H9 (cell line): ENCODE measurements around the gene GBE1. TPM values are rescaled to one million over a fixed set of nuclear protein-coding genes. Genes with fewer than 3 reads are reported as not detected.
A peak's percentile ranks its signal among the peaks of the same experiment; 100 is the strongest.

ENCODE experiments used
- DNase-seq: peaks from one replicate; pipeline ENCODE4 v3.0.0-alpha.2; 2017
- H2AFZ ChIP-seq: one replicate; pipeline ENCODE4 v1.6.1; 2013; ENCODE audit warnings: mild to moderate bottlenecking, low read length, control low read depth, moderate library complexity
- H2AK5ac ChIP-seq: 2 replicates; pipeline ENCODE4 v1.6.1; 2013; ENCODE audit warnings: low read length, control low read depth, mixed read lengths; ENCODE audit not compliant: insufficient read length
- H2BK120ac ChIP-seq: one replicate; pipeline ENCODE4 v1.6.1; 2013; ENCODE audit warnings: low read depth, mild to moderate bottlenecking, low read length, control low read depth, inconsistent platforms; ENCODE audit not compliant: poor library complexity, severe bottlenecking
- H2BK12ac ChIP-seq: 2 replicates; pipeline ENCODE4 v1.6.1; 2013; ENCODE audit warnings: low read length, control low read depth, mixed read lengths, low read depth; ENCODE audit not compliant: insufficient read length
- H2BK15ac ChIP-seq: 2 replicates; pipeline ENCODE4 v1.6.1; 2013; ENCODE audit warnings: low read depth, low read length, control low read depth
- H2BK20ac ChIP-seq: one replicate; pipeline ENCODE4 v1.6.1; 2013; ENCODE audit warnings: low read depth, mild to moderate bottlenecking, low read length, control low read depth, inconsistent platforms; ENCODE audit not compliant: poor library complexity, severe bottlenecking
- H2BK5ac ChIP-seq: 2 replicates; pipeline ENCODE4 v1.6.1; 2013; ENCODE audit warnings: low read length, control low read depth, mixed read lengths; ENCODE audit not compliant: insufficient read length
- H3K14ac ChIP-seq: 2 replicates; pipeline ENCODE4 v1.6.1; 2013; ENCODE audit warnings: low read length, control low read depth; ENCODE audit not compliant: insufficient read depth
- H3K18ac ChIP-seq: 2 replicates; pipeline ENCODE4 v1.6.1; 2013; ENCODE audit warnings: low read depth, mild to moderate bottlenecking, mixed read lengths, low read length, control low read depth; ENCODE audit not compliant: insufficient read length
- H3K23ac ChIP-seq: 2 replicates; pipeline ENCODE4 v1.6.1; 2013; ENCODE audit warnings: low read length, control low read depth, mixed read lengths, low read depth; ENCODE audit not compliant: insufficient read length
- H3K23me2 ChIP-seq: 2 replicates; pipeline ENCODE4 v1.6.1; 2013; ENCODE audit warnings: low read depth, mild to moderate bottlenecking, mixed read lengths, low read length, control low read depth; ENCODE audit not compliant: insufficient read length, poor library complexity, severe bottlenecking
- H3K27ac ChIP-seq: 2 replicates; pipeline ENCODE4 v1.5.1; 2013; ENCODE audit warnings: low read length, control low read depth, mixed read lengths, low read depth; ENCODE audit not compliant: insufficient read length
- H3K27me3 ChIP-seq: 2 replicates; pipeline ENCODE4 v1.6.1; 2013; ENCODE audit warnings: low read length, control low read depth, inconsistent platforms; ENCODE audit not compliant: insufficient read depth
- H3K4ac ChIP-seq: 2 replicates; pipeline ENCODE4 v1.6.1; 2013; ENCODE audit warnings: low read depth, mild to moderate bottlenecking, control low read depth, inconsistent platforms, low read length, moderate library complexity
- H3K4me1 ChIP-seq: 2 replicates; pipeline ENCODE4 v1.6.1; 2013; ENCODE audit warnings: low read length, control low read depth, inconsistent platforms; ENCODE audit not compliant: insufficient read depth
- H3K4me2 ChIP-seq: 2 replicates; pipeline ENCODE4 v1.6.1; 2013; ENCODE audit warnings: low read length, control low read depth, mixed read lengths; ENCODE audit not compliant: insufficient read length, insufficient read depth
- H3K56ac ChIP-seq: 2 replicates; pipeline ENCODE4 v1.6.1; 2013; ENCODE audit warnings: low read depth, mild to moderate bottlenecking, mixed read lengths, low read length, control low read depth; ENCODE audit not compliant: insufficient read length
- H3K79me1 ChIP-seq: 2 replicates; pipeline ENCODE4 v1.6.1; 2013; ENCODE audit warnings: low read depth, mild to moderate bottlenecking, moderate library complexity, low read length, control low read depth, inconsistent platforms; ENCODE audit not compliant: insufficient read depth, poor library complexity, severe bottlenecking
- H3K79me2 ChIP-seq: 2 replicates; pipeline ENCODE4 v1.6.1; 2013; ENCODE audit warnings: low read length, control low read depth, inconsistent platforms; ENCODE audit not compliant: insufficient read depth
- H3K9ac ChIP-seq: 2 replicates; pipeline ENCODE4 v1.6.1; 2013; ENCODE audit warnings: low read length, control low read depth, mixed read lengths; ENCODE audit not compliant: insufficient read length; ENCODE audit errors: extremely low read depth
- H3K9me3 ChIP-seq: one replicate; pipeline ENCODE4 v1.6.1; 2013; ENCODE audit warnings: low read depth, low read length, inconsistent platforms; ENCODE audit not compliant: control insufficient read depth
- H3T11ph ChIP-seq: one replicate; pipeline ENCODE4 v1.6.1; 2013; ENCODE audit warnings: mild to moderate bottlenecking, low read length, control low read depth, inconsistent platforms
- H4K20me1 ChIP-seq: one replicate; pipeline ENCODE4 v1.6.1; 2013; ENCODE audit not compliant: control insufficient read depth, insufficient read length, insufficient read depth
- H4K5ac ChIP-seq: 2 replicates; pipeline ENCODE4 v1.6.1; 2013; ENCODE audit warnings: low read depth, mild to moderate bottlenecking, mixed read lengths, low read length, control low read depth; ENCODE audit not compliant: insufficient read length
- H4K8ac ChIP-seq: replicated peaks from 2 replicates; pipeline ENCODE4 v1.6.1; 2013; ENCODE audit warnings: low read length, control low read depth, mixed read lengths, low read depth; ENCODE audit not compliant: insufficient read length
- H4K91ac ChIP-seq: 2 replicates; pipeline ENCODE4 v1.6.1; 2013; ENCODE audit warnings: low read depth, mild to moderate bottlenecking, moderate library complexity, mixed read lengths, low read length, control low read depth; ENCODE audit not compliant: insufficient read length
- H3K27ac Mint-ChIP-seq, 3 experiments: 2 replicates in 2 of 3; 3 replicates in 1 of 3; pipeline ENCODE4 v1.8.0; 2020 to 2021; ENCODE audit warnings: mixed read lengths in 3 of 3, mild to moderate bottlenecking in 1 of 3, moderate library complexity in 1 of 3
- H3K27me3 Mint-ChIP-seq: 2 replicates; pipeline ENCODE4 v1.8.0; 2021; ENCODE audit warnings: low read depth, mild to moderate bottlenecking, moderate library complexity, mixed read lengths
- H3K36me3 Mint-ChIP-seq, 3 experiments: 2 replicates in 2 of 3; 3 replicates in 1 of 3; pipeline ENCODE4 v1.8.0; 2020 to 2021; ENCODE audit warnings: low read depth in 3 of 3, mixed read lengths in 3 of 3; ENCODE audit not compliant: insufficient read depth in 1 of 3
- H3K4me1 Mint-ChIP-seq, 2 experiments: 2 replicates each; pipeline ENCODE4 v1.8.0; 2020; ENCODE audit warnings: mixed read lengths in 2 of 2
- H3K4me3 Mint-ChIP-seq, 2 experiments: 2 replicates in 1 of 2; 3 replicates in 1 of 2; pipeline ENCODE4 v1.8.0; 2020 to 2021; ENCODE audit warnings: mild to moderate bottlenecking in 2 of 2, mixed read lengths in 2 of 2, moderate library complexity in 1 of 2
- H3K9me3 Mint-ChIP-seq, 2 experiments: 2 replicates in 1 of 2; 3 replicates in 1 of 2; pipeline ENCODE4 v1.8.0; 2020; ENCODE audit warnings: mild to moderate bottlenecking in 2 of 2, mixed read lengths in 2 of 2, moderate library complexity in 1 of 2
- WGBS: extraction: QIAGEN DNeasy Blood & Tissue Kit; methylation state at CpG from one replicate; pipeline ENCODE4 v1.1.7; 2013; ENCODE audit warnings: missing lambda C conversion rate, low lambda C conversion rate, mixed read lengths; ENCODE audit not compliant: insufficient read length; ENCODE audit errors: extremely low coverage; 5-methylcytosine and 5-hydroxymethylcytosine counted together
- total RNA-seq: library from RNA; stranded (reverse); gene quantifications from 2 replicates; pipeline ENCODE4 v1.2.1, GENCODE V29; 2021
- TF ChIP-seq, protein P1 (sequence below): fragments of 200-600 bp; sonication (generic); conservative IDR thresholded peaks from 3 replicates; pipeline ENCODE4 v1.8.0; 2021; ENCODE audit warnings: antibody characterized with exemption, mild to moderate bottlenecking

The GBE1 gene
- total RNA-seq, 1 experiment from 2014 or later: 13.8 TPM

DNA sequence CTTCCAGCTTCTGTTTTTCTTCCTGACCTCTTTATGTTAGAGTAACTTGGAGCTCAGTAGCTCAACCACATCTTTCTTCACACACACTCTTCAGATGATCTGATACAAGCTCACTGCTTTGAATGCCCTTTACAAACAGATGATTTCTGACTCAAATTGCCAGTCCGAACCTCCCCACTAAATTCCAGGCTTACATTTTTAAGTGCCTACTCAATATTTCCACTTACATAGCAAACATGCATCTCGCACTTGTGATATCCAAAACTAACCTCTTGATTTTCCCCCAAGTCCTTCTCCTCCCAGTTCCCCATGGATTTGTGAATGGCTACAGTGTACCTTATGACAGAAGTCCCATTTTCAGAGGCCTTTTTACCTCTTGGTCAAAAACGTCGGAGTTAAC, 139.1 kb downstream of the GBE1 start:
- H3K36me3 Mint-ChIP-seq: no peaks in the 10 kb centered on the region
- Histone ChIP-seq H3K4me2 (no peak overlapping the region), H3K4me1 (peaks cover 8% of the 10 kb centered on the region; the same call in 1 of the 2 replicates), H3K79me2 (no peaks in the 10 kb centered on the region), H2BK12ac (no peak overlapping the region), H4K5ac (no peak overlapping the region), H4K91ac (no peak overlapping the region), H3K56ac (no peak overlapping the region), H3T11ph (no peak overlapping the region), H3K27ac (no peak overlapping the region), H3K23me2 (no peaks in the 10 kb centered on the region), H2AFZ (no peak overlapping the region), H3K9ac (no peak overlapping the region), H2BK15ac (no peak overlapping the region), H2AK5ac (no peak overlapping the region), H3K14ac (no peak overlapping the region), H3K9me3 (no peaks in the 10 kb centered on the region), H2BK120ac (peak overlapping the region; percentile 61), H3K79me1 (no peaks in the 10 kb centered on the region), H3K27me3 (no peaks in the 10 kb centered on the region), H2BK20ac (no peak overlapping the region), H4K20me1 (no peaks in the 10 kb centered on the region), H4K8ac (no peak overlapping the region), H3K23ac (no peak overlapping the region), H3K4ac (no peak overlapping the region), H3K18ac (no peak overlapping the region), H2BK5ac (no peak overlapping the region)
- DNase-seq: no peak
- peaks cover 17 to 20% of the 10 kb centered on the region in 2 experiments for H3K4me1 Mint-ChIP-seq
- TF ChIP-seq, protein P1, sequence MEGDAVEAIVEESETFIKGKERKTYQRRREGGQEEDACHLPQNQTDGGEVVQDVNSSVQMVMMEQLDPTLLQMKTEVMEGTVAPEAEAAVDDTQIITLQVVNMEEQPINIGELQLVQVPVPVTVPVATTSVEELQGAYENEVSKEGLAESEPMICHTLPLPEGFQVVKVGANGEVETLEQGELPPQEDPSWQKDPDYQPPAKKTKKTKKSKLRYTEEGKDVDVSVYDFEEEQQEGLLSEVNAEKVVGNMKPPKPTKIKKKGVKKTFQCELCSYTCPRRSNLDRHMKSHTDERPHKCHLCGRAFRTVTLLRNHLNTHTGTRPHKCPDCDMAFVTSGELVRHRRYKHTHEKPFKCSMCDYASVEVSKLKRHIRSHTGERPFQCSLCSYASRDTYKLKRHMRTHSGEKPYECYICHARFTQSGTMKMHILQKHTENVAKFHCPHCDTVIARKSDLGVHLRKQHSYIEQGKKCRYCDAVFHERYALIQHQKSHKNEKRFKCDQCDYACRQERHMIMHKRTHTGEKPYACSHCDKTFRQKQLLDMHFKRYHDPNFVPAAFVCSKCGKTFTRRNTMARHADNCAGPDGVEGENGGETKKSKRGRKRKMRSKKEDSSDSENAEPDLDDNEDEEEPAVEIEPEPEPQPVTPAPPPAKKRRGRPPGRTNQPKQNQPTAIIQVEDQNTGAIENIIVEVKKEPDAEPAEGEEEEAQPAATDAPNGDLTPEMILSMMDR: no peak
- no peak overlapping the region for H3K4me3 Mint-ChIP-seq
- no peak overlapping the region for H3K27ac Mint-ChIP-seq
- H3K9me3 Mint-ChIP-seq: no peaks in the 10 kb centered on the region
- H3K27me3 Mint-ChIP-seq: no peaks in the 10 kb centered on the region
- WGBS: no CpG with 5 or more reads among the region's 4 CpGs
